ENCODE results near the gene HS1BP3.

- TF ChIP-seq, protein P1, sequence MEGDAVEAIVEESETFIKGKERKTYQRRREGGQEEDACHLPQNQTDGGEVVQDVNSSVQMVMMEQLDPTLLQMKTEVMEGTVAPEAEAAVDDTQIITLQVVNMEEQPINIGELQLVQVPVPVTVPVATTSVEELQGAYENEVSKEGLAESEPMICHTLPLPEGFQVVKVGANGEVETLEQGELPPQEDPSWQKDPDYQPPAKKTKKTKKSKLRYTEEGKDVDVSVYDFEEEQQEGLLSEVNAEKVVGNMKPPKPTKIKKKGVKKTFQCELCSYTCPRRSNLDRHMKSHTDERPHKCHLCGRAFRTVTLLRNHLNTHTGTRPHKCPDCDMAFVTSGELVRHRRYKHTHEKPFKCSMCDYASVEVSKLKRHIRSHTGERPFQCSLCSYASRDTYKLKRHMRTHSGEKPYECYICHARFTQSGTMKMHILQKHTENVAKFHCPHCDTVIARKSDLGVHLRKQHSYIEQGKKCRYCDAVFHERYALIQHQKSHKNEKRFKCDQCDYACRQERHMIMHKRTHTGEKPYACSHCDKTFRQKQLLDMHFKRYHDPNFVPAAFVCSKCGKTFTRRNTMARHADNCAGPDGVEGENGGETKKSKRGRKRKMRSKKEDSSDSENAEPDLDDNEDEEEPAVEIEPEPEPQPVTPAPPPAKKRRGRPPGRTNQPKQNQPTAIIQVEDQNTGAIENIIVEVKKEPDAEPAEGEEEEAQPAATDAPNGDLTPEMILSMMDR (IDR thresholded peaks at IDR 0.05) = no peak
- no peak for TF ChIP-seq POLR2A (IDR thresholded peaks at IDR 0.05)
Measured at GRCh38 chr2:20696366-20696765, 45.5 kb upstream of the HS1BP3 start.
